Subcutaneous abdominal adipose tissue (tissue), 5 donors: Measurements from ENCODE around the gene ARHGEF12.

Experiments
- H3K27ac ChIP-seq: one replicate; pipeline ENCODE4 v1.7.0; 2013; ENCODE audit warnings: low read depth, mild to moderate bottlenecking, inconsistent platforms, low read length, moderate library complexity
- H3K27me3 ChIP-seq, 5 donors: one replicate each; pipeline ENCODE4 v1.7.0; 2013; ENCODE audit warnings: low read length in 5 of 5, inconsistent platforms in 1 of 5; ENCODE audit not compliant: control insufficient read depth in 5 of 5, insufficient read depth in 4 of 5
- H3K36me3 ChIP-seq, 5 donors: one replicate each; pipeline ENCODE4 v1.7.0; 2013; ENCODE audit warnings: low read length in 5 of 5; ENCODE audit not compliant: control insufficient read depth in 5 of 5, insufficient read depth in 5 of 5
- H3K4me1 ChIP-seq, 5 donors: one replicate each; pipeline ENCODE4 v1.7.0; 2013; ENCODE audit warnings: low read length in 5 of 5, mild to moderate bottlenecking in 3 of 5, moderate library complexity in 1 of 5; ENCODE audit not compliant: control insufficient read depth in 5 of 5, insufficient read depth in 5 of 5
- H3K4me3 ChIP-seq, 5 donors: one replicate each; pipeline ENCODE4 v1.7.0; 2013; ENCODE audit warnings: low read length in 5 of 5, low read depth in 1 of 5
- H3K9ac ChIP-seq, 5 donors: one replicate each; pipeline ENCODE4 v1.7.0; 2013; ENCODE audit warnings: low read length in 5 of 5, mild to moderate bottlenecking in 4 of 5, moderate library complexity in 3 of 5
- H3K9me3 ChIP-seq, 5 donors: one replicate each; pipeline ENCODE4 v1.7.0; 2013; ENCODE audit warnings: low read length in 5 of 5; ENCODE audit not compliant: control insufficient read depth in 5 of 5
- donor health status: healthy.
- donor health status: healthy.
- donor health status: healthy.
- donor health status: healthy.
- donor health status: healthy.

The ARHGEF12 gene

GRCh38 chr11:120354068-120354467 is 17.9 kb downstream of the ARHGEF12 start:
- peak overlapping the region in 1 of 5 donors; percentile 20 for H3K9ac ChIP-seq
- no peaks in the 10 kb centered on the region for H3K36me3 ChIP-seq
- no peaks in the 10 kb centered on the region for H3K27me3 ChIP-seq
- H3K4me1 ChIP-seq = peaks cover 0 to 6% (median 0%) of the 10 kb centered on the region in 5 donors
- H3K27ac ChIP-seq = no peak overlapping the region
- H3K9me3 ChIP-seq = no peaks in the 10 kb centered on the region
- H3K4me3 ChIP-seq = no peak overlapping the region

- peaks cover 0 to 6% (median 0%) of the 10 kb centered on the region in 5 donors for H3K4me1 ChIP-seq
- no peak overlapping the region for H3K27ac ChIP-seq
- H3K4me3 ChIP-seq = no peak overlapping the region
- H3K36me3 ChIP-seq = no peaks in the 10 kb centered on the region
- no peaks in the 10 kb centered on the region for H3K9me3 ChIP-seq
- no peaks in the 10 kb centered on the region for H3K27me3 ChIP-seq
- H3K9ac ChIP-seq = no peak overlapping the region
Measured at GRCh38 chr11:120354779-120355178, 18.6 kb downstream of the ARHGEF12 start.

GRCh38 chr11:120357620-120358019 is 21.4 kb downstream of the ARHGEF12 start:
- no peak overlapping the region for H3K27ac ChIP-seq
- H3K27me3 ChIP-seq = no peaks in the 10 kb centered on the region
- no peaks in the 10 kb centered on the region for H3K9me3 ChIP-seq
- H3K4me3 ChIP-seq = no peak overlapping the region
- no peaks in the 10 kb centered on the region for H3K36me3 ChIP-seq
- peaks cover 0 to 13% (median 0%) of the 10 kb centered on the region in 5 donors for H3K4me1 ChIP-seq
- H3K9ac ChIP-seq = no peak overlapping the region

- no peak overlapping the region for H3K9ac ChIP-seq
- no peak overlapping the region for H3K4me3 ChIP-seq
- peaks cover 0 to 9% (median 0%) of the 10 kb centered on the region in 5 donors for H3K4me1 ChIP-seq
- H3K9me3 ChIP-seq = no peaks in the 10 kb centered on the region
- no peak overlapping the region for H3K27ac ChIP-seq
- H3K36me3 ChIP-seq = no peaks in the 10 kb centered on the region
- H3K27me3 ChIP-seq = no peaks in the 10 kb centered on the region
Measured at GRCh38 chr11:120358729-120359128, 22.5 kb downstream of the ARHGEF12 start.

GRCh38 chr11:120363436-120363835 is 27.2 kb downstream of the ARHGEF12 start:
- no peaks in the 10 kb centered on the region for H3K9me3 ChIP-seq
- H3K27me3 ChIP-seq = no peaks in the 10 kb centered on the region
- H3K4me3 ChIP-seq = no peak overlapping the region
- no peak overlapping the region for H3K27ac ChIP-seq
- H3K4me1 ChIP-seq = peaks cover 0 to 7% (median 0%) of the 10 kb centered on the region in 5 donors
- no peaks in the 10 kb centered on the region for H3K36me3 ChIP-seq
- H3K9ac ChIP-seq = no peak overlapping the region

GRCh38 chr11:120365512-120365911 is 29.3 kb downstream of the ARHGEF12 start:
- H3K4me1 ChIP-seq = peaks cover 0 to 8% (median 0%) of the 10 kb centered on the region in 5 donors
- no peak overlapping the region for H3K27ac ChIP-seq
- no peaks in the 10 kb centered on the region for H3K36me3 ChIP-seq
- H3K4me3 ChIP-seq = no peak overlapping the region
- no peaks in the 10 kb centered on the region for H3K27me3 ChIP-seq
- H3K9ac ChIP-seq = no peak overlapping the region
- no peaks in the 10 kb centered on the region for H3K9me3 ChIP-seq

- Histone ChIP-seq H3K9ac (no peak overlapping the region), H3K27ac (no peak overlapping the region), H3K4me3 (no peak overlapping the region), H3K4me1 (peaks cover 0 to 8% (median 4%) of the 10 kb centered on the region in 5 donors), H3K9me3 (no peaks in the 10 kb centered on the region), H3K36me3 (no peaks in the 10 kb centered on the region), H3K27me3 (no peaks in the 10 kb centered on the region)
Measured at GRCh38 chr11:120372296-120372695, 36.1 kb downstream of the ARHGEF12 start.

- Histone ChIP-seq H3K9me3 (peaks cover 0 to 4% (median 0%) of the 10 kb centered on the region in 5 donors), H3K27ac (no peak overlapping the region), H3K9ac (no peak overlapping the region), H3K36me3 (no peaks in the 10 kb centered on the region), H3K27me3 (no peaks in the 10 kb centered on the region), H3K4me3 (no peak overlapping the region), H3K4me1 (peaks cover 0 to 12% (median 8%) of the 10 kb centered on the region in 5 donors)
Measured at GRCh38 chr11:120375076-120375475, 38.9 kb downstream of the ARHGEF12 start.

- no peaks in the 10 kb centered on the region for H3K36me3 ChIP-seq
- H3K27me3 ChIP-seq = no peaks in the 10 kb centered on the region
- H3K9ac ChIP-seq = no peak overlapping the region
- H3K27ac ChIP-seq = no peak overlapping the region
- H3K9me3 ChIP-seq = peaks cover 0 to 4% (median 0%) of the 10 kb centered on the region in 5 donors
- H3K4me3 ChIP-seq = no peak overlapping the region
- peaks cover 0 to 10% (median 5%) of the 10 kb centered on the region in 5 donors for H3K4me1 ChIP-seq
Measured at GRCh38 chr11:120376547-120377182, 40.5 kb downstream of the ARHGEF12 start.

GRCh38 chr11:120378474-120378873 is 42.3 kb downstream of the ARHGEF12 start:
- H3K9ac ChIP-seq = no peak overlapping the region
- peaks cover 0 to 10% (median 4%) of the 10 kb centered on the region in 5 donors for H3K4me1 ChIP-seq
- H3K36me3 ChIP-seq = no peaks in the 10 kb centered on the region
- H3K27ac ChIP-seq = no peak overlapping the region
- H3K27me3 ChIP-seq = no peaks in the 10 kb centered on the region
- H3K9me3 ChIP-seq = peaks cover 0 to 4% (median 0%) of the 10 kb centered on the region in 5 donors
- H3K4me3 ChIP-seq = no peak overlapping the region
